Panc1 (cell line): ENCODE data around the gene GDF2.

Source experiments
- CTCF ChIP-seq: fragments of 450-650 bp; IDR thresholded peaks from 2 replicates; pipeline ENCODE4 v1.5.1; 2017; ENCODE audit warnings: mild to moderate bottlenecking
- POLR2AphosphoS5 ChIP-seq: IDR thresholded peaks from 2 replicates; pipeline ENCODE4 v1.6.1; 2012; ENCODE audit warnings: mild to moderate bottlenecking, low read depth, low read length, moderate library complexity
- REST ChIP-seq, 2 experiments: IDR thresholded peaks; 2 replicates each; pipeline ENCODE4 v1.6.1; 2011 to 2012; ENCODE audit warnings: low read depth in 2 of 2, control low read depth in 1 of 2, low read length in 1 of 2, mild to moderate bottlenecking in 1 of 2, moderate library complexity in 1 of 2; ENCODE audit not compliant: insufficient read depth in 1 of 2
- SIN3A ChIP-seq: IDR thresholded peaks from 2 replicates; pipeline ENCODE4 v1.6.1; 2012; ENCODE audit warnings: low read depth, mild to moderate bottlenecking, low read length, moderate library complexity, borderline replicate concordance; ENCODE audit not compliant: insufficient read depth

GRCh38 chr10:47282005-47282656, 40.1 kb upstream of the GDF2 start:
- TF ChIP-seq POLR2AphosphoS5 (no peak), CTCF (no peak), SIN3A (no peak), REST (IDR thresholded peaks at IDR 0.05; ENCODE audit: insufficient read depth in 1 of 2, low read depth in 2 of 2, low read length in 1 of 2) (no peak)
